Transverse colon (tissue), 4 donors: ENCODE results near the gene AMFR.

Experiments used
- EP300 ChIP-seq: sonication (generic); formaldehyde crosslinking; IDR thresholded peaks from one replicate; pipeline ENCODE4 v1.6.1; 2017; ENCODE audit warnings: antibody characterized with exemption, low read depth
- POLR2AphosphoS5 ChIP-seq, 3 donors: sonication (generic); formaldehyde crosslinking; IDR thresholded peaks; one replicate each; pipeline ENCODE4 v1.6.1; 2016; ENCODE audit warnings: antibody characterized with exemption in 3 of 3
- TF ChIP-seq, protein P1 (sequence below), 5 experiments: fragments of 200-600 bp in 3 of 5; fragments of 450-650 bp in 2 of 5; sonication (generic) in 3 of 5; IDR thresholded peaks; 1 replicate in 2 of 5; 2 replicates in 3 of 5; pipeline ENCODE4 v1.5.1; 2016 to 2017; ENCODE audit warnings: antibody characterized with exemption in 5 of 5, inconsistent platforms in 3 of 5, mild to moderate bottlenecking in 2 of 5, moderate library complexity in 1 of 5

DNA sequence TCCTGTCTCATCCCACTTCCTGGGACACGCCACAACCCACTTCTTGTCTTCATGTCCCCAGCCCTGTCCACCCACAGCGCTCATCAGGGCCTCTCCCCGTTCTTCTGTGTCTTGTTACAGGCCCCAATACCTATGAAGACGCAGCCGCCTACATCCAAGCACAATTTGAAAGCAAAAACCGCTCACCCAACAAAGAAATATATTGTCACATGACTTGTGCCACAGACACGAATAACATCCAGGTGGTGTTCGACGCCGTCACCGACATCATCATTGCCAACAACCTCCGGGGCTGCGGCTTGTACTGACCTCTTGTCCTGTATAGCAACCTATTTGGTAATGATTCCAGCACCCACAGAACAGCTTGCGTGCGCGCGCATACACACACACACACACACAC is 70.6 kb downstream of the AMFR start:
- TF ChIP-seq EP300 (no peak), POLR2AphosphoS5 (IDR thresholded peaks at IDR 0.05) (no peak)
- TF ChIP-seq, protein P1, sequence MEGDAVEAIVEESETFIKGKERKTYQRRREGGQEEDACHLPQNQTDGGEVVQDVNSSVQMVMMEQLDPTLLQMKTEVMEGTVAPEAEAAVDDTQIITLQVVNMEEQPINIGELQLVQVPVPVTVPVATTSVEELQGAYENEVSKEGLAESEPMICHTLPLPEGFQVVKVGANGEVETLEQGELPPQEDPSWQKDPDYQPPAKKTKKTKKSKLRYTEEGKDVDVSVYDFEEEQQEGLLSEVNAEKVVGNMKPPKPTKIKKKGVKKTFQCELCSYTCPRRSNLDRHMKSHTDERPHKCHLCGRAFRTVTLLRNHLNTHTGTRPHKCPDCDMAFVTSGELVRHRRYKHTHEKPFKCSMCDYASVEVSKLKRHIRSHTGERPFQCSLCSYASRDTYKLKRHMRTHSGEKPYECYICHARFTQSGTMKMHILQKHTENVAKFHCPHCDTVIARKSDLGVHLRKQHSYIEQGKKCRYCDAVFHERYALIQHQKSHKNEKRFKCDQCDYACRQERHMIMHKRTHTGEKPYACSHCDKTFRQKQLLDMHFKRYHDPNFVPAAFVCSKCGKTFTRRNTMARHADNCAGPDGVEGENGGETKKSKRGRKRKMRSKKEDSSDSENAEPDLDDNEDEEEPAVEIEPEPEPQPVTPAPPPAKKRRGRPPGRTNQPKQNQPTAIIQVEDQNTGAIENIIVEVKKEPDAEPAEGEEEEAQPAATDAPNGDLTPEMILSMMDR (IDR thresholded peaks at IDR 0.05) = no peak
